ENCODE data around the gene SF3A2. TPM values are rescaled to one million over a fixed set of nuclear protein-coding genes. Genes with fewer than 3 reads are reported as not detected.
"Not testable (repeated sequence)": the region's sequence is repeated elsewhere in the genome, so short reads cannot be mapped to it uniquely, and the experiment has no call there.

SF3A2 gene
- total RNA-seq, 1 donor from 2014 or later = 156 TPM

DNA sequence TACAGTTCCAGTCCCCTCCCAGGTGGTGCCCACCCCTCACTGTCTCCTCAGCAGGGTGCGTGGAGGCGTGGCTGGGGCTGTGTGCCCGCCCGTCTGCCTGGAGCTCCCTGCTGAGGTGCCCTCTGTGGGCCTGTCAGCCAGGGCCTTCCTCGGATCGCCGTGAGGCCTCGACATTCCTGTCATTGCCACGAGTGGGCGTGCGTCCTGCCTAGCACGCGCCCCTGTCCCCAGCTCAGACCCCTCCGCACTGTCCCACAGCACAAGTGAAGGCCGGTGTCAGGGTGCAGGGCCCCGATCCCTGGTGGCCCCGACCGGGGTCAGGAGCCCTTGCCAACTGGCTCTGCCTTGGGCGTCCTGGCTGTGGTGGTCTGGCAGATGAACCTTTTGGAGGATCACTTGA is 40.7 kb upstream of the SF3A2 start:
- DNase-seq (ENCODE audit: low spot score, unreplicated experiment) = no peak
- H3K4me1 Mint-ChIP-seq (ENCODE audit: low read depth) = no peaks in the 10 kb centered on the region
- H3K9me3 Mint-ChIP-seq (ENCODE audit: low read depth) = no peaks in the 10 kb centered on the region
- no peak overlapping the region for H3K27ac Mint-ChIP-seq
- H3K27me3 Mint-ChIP-seq = no peaks in the 10 kb centered on the region
- H3K36me3 Mint-ChIP-seq (ENCODE audit: insufficient read depth) = peaks cover 10% of the 10 kb centered on the region
- no peak overlapping the region for H3K4me3 Mint-ChIP-seq (ENCODE audit: low read depth)
- TF ChIP-seq, protein P1, sequence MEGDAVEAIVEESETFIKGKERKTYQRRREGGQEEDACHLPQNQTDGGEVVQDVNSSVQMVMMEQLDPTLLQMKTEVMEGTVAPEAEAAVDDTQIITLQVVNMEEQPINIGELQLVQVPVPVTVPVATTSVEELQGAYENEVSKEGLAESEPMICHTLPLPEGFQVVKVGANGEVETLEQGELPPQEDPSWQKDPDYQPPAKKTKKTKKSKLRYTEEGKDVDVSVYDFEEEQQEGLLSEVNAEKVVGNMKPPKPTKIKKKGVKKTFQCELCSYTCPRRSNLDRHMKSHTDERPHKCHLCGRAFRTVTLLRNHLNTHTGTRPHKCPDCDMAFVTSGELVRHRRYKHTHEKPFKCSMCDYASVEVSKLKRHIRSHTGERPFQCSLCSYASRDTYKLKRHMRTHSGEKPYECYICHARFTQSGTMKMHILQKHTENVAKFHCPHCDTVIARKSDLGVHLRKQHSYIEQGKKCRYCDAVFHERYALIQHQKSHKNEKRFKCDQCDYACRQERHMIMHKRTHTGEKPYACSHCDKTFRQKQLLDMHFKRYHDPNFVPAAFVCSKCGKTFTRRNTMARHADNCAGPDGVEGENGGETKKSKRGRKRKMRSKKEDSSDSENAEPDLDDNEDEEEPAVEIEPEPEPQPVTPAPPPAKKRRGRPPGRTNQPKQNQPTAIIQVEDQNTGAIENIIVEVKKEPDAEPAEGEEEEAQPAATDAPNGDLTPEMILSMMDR (IDR thresholded peaks at IDR 0.05; ENCODE audit: unreplicated experiment) = no peak

DNA sequence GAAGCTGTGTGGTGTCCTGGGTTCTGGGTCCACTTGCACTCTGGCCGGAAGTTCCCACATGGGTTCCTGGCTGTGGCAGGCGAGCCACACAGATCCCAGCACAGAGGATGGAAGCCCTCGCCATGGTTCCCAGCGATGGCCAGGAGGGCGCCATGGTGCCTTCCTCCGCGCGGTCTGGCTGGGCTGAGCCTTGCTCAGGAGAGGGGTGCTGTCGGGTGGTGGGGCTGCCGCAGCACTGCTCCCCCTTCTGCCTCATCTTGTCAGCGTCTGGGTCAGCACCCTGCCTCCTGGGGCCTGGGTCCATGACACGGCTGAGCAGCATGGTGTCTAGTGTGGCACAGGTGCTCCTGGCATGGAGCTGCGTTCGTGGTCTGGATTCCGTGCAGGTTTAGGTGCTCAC is 39.4 kb upstream of the SF3A2 start:
- Mint-ChIP-seq H3K27me3 (no peaks in the 10 kb centered on the region), H3K9me3 (ENCODE audit: low read depth) (no peaks in the 10 kb centered on the region), H3K4me3 (ENCODE audit: low read depth) (no peak overlapping the region), H3K4me1 (ENCODE audit: low read depth) (no peaks in the 10 kb centered on the region), H3K36me3 (ENCODE audit: insufficient read depth) (peaks cover 8% of the 10 kb centered on the region), H3K27ac (no peak overlapping the region)
- DNase-seq (ENCODE audit: low spot score, unreplicated experiment) = no peak
- TF ChIP-seq, protein P1 (IDR thresholded peaks at IDR 0.05; ENCODE audit: unreplicated experiment) = no peak

- H3K9me3 Mint-ChIP-seq (ENCODE audit: low read depth) = no peaks in the 10 kb centered on the region
- no peaks in the 10 kb centered on the region for H3K4me1 Mint-ChIP-seq (ENCODE audit: low read depth)
- DNase-seq (ENCODE audit: low spot score, unreplicated experiment) = no peak
- no peak overlapping the region for H3K27ac Mint-ChIP-seq
- no peak overlapping the region for H3K4me3 Mint-ChIP-seq (ENCODE audit: low read depth)
- TF ChIP-seq, protein P1 (IDR thresholded peaks at IDR 0.05; ENCODE audit: unreplicated experiment) = no peak
- no peaks in the 10 kb centered on the region for H3K27me3 Mint-ChIP-seq
- peaks cover 4% of the 10 kb centered on the region for H3K36me3 Mint-ChIP-seq (ENCODE audit: insufficient read depth)
Observed at GRCh38 chr19:2198317-2198716, 38.3 kb upstream of the SF3A2 start.

DNA sequence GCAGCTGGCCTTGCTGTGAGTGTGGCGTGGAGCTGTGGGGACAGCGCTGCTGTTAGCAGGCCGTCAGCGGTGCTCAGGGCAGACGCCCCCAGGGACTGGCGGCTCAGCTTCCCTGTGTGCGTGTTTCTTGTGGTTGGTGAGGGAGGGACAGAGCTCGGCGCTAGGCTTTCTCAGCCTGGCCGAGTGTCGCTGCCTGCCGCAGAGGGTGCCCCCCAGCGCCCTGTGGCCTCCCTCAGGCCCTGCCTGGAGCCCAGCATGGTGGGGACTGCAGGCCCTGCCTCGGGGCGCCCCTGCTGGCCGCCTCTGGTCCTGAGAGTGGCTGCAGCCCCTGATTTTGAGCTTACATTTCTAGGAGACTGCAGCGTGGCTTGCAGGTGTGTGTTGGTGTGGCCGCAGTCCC is 37.4 kb upstream of the SF3A2 start:
- no peaks in the 10 kb centered on the region for H3K27me3 Mint-ChIP-seq
- TF ChIP-seq, protein P1 (IDR thresholded peaks at IDR 0.05; ENCODE audit: unreplicated experiment) = peak; percentile 47
- peak overlapping the region; percentile 76 for H3K27ac Mint-ChIP-seq
- H3K4me1 Mint-ChIP-seq (ENCODE audit: low read depth) = no peaks in the 10 kb centered on the region
- no peak for DNase-seq (ENCODE audit: low spot score, unreplicated experiment)
- peaks cover 2% of the 10 kb centered on the region for H3K36me3 Mint-ChIP-seq (ENCODE audit: insufficient read depth)
- no peak overlapping the region for H3K4me3 Mint-ChIP-seq (ENCODE audit: low read depth)
- no peaks in the 10 kb centered on the region for H3K9me3 Mint-ChIP-seq (ENCODE audit: low read depth)

DNA sequence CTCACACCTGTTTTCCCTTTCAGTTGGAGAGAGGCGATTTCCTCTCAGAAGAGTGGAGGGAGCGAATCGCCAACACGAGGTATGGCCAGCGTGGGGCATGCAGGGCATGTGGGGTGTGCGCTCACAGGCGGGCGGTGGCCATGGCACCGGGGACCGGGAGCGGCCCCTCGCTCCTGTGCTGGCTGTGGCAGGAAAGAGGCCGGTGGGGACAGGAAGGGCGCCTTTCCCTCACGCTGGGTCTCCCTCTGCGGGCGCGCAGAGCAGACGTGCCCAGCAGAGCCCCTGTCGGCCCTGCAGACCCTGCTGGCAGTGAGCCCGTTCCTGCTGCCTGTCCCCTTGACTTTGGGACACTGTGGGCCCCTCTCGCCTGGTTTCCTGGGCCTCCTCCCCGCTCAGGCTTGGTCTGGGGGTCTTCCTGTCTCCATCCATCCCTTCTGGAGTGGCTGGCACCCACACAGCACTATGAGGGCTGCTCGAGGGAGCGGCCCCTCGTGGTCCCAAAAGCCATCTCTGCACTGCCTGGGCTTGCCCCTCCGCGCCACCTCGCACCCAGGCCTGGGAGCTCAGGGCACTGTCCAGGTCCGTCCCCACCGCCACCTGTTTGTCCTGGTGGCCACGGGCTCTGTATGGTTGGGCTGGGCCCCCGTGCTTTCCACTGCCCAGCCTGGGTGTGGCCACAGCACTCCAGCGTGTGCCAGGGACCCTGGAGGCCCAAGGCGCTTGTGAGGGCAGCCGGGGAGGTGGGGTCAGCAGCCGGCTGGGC is 36.6 kb upstream of the SF3A2 start:
- Mint-ChIP-seq H3K4me3 (ENCODE audit: low read depth) (no peak overlapping the region), H3K27ac (no peak overlapping the region), H3K36me3 (ENCODE audit: insufficient read depth) (peaks cover 2% of the 10 kb centered on the region), H3K4me1 (ENCODE audit: low read depth) (no peaks in the 10 kb centered on the region), H3K9me3 (ENCODE audit: low read depth) (no peaks in the 10 kb centered on the region), H3K27me3 (no peaks in the 10 kb centered on the region)
- TF ChIP-seq, protein P1 (IDR thresholded peaks at IDR 0.05; ENCODE audit: unreplicated experiment) = no peak
- DNase-seq (ENCODE audit: low spot score, unreplicated experiment) = no peak

- not testable (repeated sequence) for H3K4me1 Mint-ChIP-seq (ENCODE audit: low read depth); H3K27ac Mint-ChIP-seq; H3K36me3 Mint-ChIP-seq (ENCODE audit: insufficient read depth); DNase-seq (ENCODE audit: low spot score, unreplicated experiment); H3K27me3 Mint-ChIP-seq; H3K4me3 Mint-ChIP-seq (ENCODE audit: low read depth); H3K9me3 Mint-ChIP-seq (ENCODE audit: low read depth)
Observed at GRCh38 chr19:2200624-2201294, 35.9 kb upstream of the SF3A2 start.
